CD4-positive, alpha-beta T cell treated with Interleukin-17A for 1 hour (primary cell): ENCODE data around the gene SLC11A2.
"Not testable (repeated sequence)": the region's sequence is repeated elsewhere in the genome, so short reads cannot be mapped to it uniquely, and the experiment has no call there.

Source experiments
- DNase-seq: peaks from one replicate; pipeline ENCODE4 v3.0.0-alpha.2; 2020

The SLC11A2 gene

DNA sequence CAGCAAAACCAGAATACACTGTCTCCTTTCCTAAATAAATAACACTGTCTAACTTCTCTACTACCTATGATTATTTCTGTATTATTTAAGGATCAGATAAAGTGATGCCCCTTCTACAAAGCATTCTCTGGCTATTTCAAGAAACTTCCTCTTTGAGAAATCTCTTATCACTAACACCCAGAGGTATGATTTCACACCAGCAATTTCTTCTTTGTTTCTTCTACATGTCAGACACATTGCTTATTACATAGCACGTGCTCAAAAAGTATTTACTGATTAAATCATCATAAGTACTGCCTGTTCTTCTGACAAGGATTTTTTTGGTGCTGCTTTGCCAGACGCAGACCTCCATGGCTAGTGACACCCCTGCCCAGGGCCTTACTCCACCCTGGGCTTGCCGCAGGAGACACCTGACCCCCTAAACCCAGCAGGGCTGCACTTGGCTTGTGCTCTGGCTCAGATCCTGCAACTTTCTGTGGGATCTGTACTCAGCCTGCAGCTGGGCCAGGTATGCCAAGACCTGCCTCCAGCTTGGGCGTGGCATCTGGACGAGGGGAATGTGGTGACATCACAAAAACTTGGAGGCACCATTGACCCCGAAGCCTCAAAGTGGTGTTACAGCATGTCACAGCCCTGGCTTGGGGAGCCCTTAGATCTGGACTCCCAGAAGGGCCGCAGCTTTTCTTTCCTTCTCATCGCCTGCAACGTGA, 89.2 kb downstream of the SLC11A2 start:
- DNase-seq, result no peak

DNA sequence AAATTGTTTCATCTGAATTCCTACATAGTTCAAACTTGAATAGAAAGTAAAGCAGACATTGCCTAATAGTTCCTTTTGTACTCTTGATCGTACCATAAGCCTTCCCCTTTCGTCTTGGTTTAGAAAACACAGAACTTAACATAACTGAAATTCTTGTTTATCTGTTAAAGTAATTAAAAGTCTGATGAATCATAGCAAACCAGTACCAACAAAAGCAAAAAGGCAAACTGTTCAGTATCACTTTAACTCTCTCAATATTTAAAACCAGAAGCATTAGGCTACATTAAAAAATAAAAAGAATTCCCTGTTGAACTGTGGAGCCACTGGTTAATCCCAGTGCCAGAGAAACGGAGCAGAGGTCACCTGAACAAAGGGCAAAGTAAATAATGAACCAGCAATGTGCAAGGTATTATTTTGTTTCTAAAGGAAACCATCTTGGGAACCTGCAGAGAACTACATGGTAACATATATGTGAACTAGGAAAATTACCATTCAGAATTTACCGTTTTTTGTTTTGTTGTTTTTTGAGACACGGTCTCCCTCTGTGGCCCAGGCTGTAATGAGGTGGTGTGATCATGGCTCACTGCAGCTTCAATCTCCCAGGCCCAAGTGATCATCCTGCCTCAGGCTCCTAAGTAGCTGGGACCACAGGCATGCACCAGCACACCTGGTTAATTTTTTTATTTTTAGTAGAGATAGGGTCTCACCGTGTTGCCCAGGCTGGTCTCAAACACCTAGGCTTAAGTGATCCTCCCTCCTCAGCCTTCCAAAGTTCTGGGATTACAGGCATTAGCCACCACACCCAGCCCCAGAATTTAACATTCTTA, 91.0 kb downstream of the SLC11A2 start:
- no peak for DNase-seq

DNA sequence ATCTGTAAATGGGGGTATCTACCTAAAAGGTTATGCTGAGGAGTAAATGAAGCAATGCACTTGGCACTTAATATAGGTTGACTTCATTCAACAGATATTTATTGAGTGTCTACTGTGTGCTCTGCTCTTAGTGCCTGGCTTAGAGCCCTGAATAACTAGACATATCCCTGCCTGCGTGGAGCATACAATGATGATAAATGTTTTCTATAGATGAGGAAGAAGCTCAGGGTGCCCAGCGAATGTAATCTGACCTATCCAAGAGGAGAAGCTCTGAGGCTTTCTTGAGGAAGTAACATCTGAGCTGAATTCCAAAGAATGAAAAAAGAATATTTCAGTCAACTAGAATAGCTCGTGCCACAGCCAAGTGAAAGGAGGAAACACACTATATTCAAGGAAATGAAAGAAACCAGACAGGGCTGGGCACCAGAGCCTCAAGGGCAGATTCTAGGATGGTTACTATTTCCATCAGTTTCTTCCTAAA, 91.8 kb downstream of the SLC11A2 start:
- no peak for DNase-seq

DNA sequence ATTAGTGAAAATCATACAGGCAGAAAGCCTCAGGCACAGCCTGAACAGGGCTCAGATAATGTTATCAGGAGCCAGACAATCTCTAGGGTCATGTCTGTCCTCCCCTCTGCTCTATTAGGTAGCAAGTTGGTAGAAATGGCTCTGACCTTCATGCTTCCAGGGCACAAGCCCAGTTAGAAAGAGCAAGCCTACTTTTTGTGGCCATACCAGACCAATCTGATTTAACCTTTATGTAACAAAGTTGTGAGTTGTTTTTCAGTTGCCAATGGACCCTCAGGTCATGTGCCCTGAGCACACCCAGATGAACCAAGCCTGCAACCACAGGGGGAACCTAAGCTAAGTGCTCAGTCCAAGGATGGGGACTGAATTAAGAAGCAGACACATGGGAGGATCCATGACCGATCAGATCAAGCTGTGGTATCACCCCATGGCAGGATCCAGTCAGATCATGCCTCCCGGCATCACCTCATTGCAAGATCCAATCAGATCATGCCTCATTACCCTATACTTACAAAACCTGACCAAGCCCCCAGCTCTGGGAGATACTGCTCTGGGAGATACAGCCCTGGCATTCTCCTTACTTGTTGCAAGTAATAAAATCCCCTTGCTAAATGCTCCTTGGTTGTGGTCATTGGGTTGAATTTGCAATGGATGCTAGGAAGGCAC, 92.6 kb downstream of the SLC11A2 start:
- no peak for DNase-seq

DNA sequence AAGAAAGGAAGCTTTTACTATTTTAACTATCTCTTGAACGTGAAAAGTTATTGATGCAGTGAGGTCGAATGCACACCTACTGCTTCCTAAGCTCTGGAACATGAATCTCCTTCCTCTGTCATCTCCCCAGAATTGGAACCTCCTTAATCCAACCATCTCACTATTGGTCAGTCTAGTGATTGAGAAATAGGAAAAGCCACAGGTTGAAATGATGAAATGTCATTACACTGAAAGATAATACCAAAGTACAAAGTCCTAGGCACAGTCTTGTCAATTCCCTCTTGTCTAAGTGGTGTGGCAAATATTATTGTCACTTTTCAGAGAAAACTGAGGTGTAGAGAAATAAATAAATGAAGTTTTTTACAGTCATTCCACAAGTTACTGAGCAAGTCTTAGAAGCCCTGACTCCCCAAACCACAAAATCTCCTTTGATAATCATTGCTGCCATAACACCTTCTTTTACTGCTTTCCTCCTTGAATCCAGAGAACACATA, 93.3 kb downstream of the SLC11A2 start:
- DNase-seq, result no peak

DNA sequence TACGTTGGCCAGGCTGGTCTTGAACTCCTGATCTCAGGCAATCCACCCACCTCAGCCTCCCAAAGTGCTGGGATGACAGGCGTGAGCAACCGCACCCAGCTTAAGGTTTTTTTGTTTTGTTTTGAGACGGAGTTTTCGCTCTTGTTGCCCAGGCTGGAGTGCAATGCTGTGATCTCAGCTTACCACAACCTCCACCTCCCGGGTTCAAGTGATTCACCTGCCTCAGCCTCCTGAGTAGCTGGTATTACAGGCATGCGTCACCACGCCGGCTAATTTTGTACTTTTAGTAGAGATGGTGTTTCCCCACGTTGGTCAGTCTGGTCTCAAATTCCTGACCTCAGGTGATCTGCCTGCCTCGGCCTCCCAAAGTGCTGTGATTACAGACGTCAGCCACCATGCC, 95.7 kb downstream of the SLC11A2 start:
- not testable (repeated sequence) for DNase-seq

DNA sequence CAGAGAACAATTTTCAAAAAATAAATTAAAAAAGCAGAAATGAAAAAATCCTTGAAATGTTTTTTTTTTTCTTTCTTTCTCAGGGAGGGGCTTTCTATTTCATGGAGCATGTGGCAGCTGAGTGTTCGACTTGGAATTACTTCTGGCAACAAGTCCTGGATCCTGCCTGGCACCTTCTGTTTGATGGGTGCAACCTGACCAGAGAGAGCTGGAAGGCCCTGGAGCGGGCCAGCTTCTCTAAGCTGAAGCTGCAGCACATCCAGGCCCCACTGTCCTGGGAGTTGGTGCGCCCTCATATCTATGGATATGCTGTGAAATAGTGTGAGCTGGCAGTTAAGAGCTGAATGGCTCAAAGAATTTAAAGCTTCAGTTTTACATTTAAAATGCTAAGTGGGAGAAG, 96.4 kb downstream of the SLC11A2 start:
- DNase-seq, result no peak
